Measurements from ENCODE around the gene DTWD1. TPM values are rescaled to one million over a fixed set of nuclear protein-coding genes. Genes with fewer than 3 reads are reported as not detected.
A peak's percentile ranks its signal among the peaks of the same experiment; 100 is the strongest.

DTWD1 gene
- total and polyA plus RNA-seq, 9 of the 15 experiments (the other 6 are each of a cell fraction or from before 2014, with no cell fraction given), result 23.1 to 76.4 (median 36.5) TPM

DNA sequence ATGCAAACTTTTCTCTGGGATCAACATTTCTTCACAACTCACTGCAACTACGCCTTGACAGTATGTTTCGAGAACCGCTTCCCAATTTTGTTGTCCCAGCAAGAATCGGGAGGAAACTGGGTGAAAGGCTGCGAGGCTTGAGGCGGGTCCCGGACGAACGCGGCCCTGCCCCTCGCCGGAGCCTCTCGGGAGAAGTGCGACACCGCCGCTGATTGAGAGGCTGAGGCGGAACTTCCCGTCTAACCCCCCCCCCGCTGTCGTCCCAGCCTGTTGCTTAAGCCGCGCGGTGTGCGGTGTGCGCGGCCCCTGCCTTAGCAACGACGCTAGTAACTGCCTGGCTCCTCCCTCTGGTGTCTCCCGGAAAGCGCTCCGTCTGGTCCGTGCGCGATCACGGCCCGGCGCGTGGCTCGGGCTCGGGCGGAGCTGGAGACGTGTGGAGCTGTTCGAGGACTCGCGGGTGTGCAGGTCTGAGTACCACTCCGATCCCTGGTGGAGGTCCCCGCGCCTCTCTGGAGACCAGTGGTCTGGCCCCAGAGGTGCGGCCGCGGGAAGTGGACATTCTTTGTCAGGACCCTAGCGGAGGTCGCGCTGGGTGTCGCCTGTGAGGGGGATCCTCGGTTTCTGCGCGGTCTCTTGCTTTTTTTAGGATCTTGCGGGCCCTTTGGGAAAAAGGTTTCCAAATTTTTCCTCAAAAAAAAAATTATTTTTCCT is at the start of gene DTWD1, which contains the start of gene FAM227B (continued):
- TF ChIP-seq MEIS2 (IDR thresholded peaks at IDR 0.05; ENCODE audit: partially characterized antibody), result peak; percentile 89
- TF ChIP-seq CTBP1 (IDR thresholded peaks at IDR 0.05; ENCODE audit: borderline replicate concordance), result peak; percentile 93
- TF ChIP-seq SAFB2 (IDR thresholded peaks at IDR 0.05; ENCODE audit: borderline replicate concordance, low read depth, low read length, severe bottlenecking), result no peak
- peak; percentile 94 for TF ChIP-seq ZEB2 (IDR thresholded peaks at IDR 0.05)
- no peak for TF ChIP-seq ELK1 (CRISPR knock-in tag; IDR thresholded peaks at IDR 0.05)
- 0 out of 2 replicates have a peak, but pooled peaks have one; percentile 18 for TF ChIP-seq LARP7 (IDR thresholded peaks at IDR 0.05)
- peak in 1 of 2 experiments; percentile 99; a peak in 2 of 4 replicates for TF ChIP-seq TRIM24 (IDR thresholded peaks at IDR 0.05)
- peak; percentile 50; the same call in 1 of the 2 replicates for TF ChIP-seq OTX1 (CRISPR knock-in tag; IDR thresholded peaks at IDR 0.05)
- TF ChIP-seq ZNF263 (CRISPR knock-in tag; IDR thresholded peaks at IDR 0.05; ENCODE audit: borderline replicate concordance), result no peak; the same call in 1 of the 2 replicates
- TF ChIP-seq IRF9 (tag; IDR thresholded peaks at IDR 0.05), result peak; percentile 41; the same call in 1 of the 2 replicates
- peak; percentile 95 for TF ChIP-seq HMGN3 (IDR thresholded peaks at IDR 0.05; ENCODE audit: borderline replicate concordance, extremely low read depth, insufficient read length, low read depth, low read length)
- TF ChIP-seq HBP1 (CRISPR knock-in tag; IDR thresholded peaks at IDR 0.05), result peak; percentile 28; the same call in 1 of the 2 replicates
- peak; percentile 98 for TF ChIP-seq CXXC5 (CRISPR knock-in tag; IDR thresholded peaks at IDR 0.05)
- TF ChIP-seq ELF2 (CRISPR knock-in tag; IDR thresholded peaks at IDR 0.05), result no peak; the same call in 1 of the 2 replicates
- no peak for TF ChIP-seq JUN (IDR thresholded peaks at IDR 0.05; ENCODE audit: borderline replicate concordance, low read depth, low read length)
- TF ChIP-seq JUN (CRISPR knock-in tag; IDR thresholded peaks at IDR 0.05; ENCODE audit: borderline replicate concordance), result 0 out of 2 replicates have a peak, but pooled peaks have one; percentile 68
- TF ChIP-seq, protein P1, sequence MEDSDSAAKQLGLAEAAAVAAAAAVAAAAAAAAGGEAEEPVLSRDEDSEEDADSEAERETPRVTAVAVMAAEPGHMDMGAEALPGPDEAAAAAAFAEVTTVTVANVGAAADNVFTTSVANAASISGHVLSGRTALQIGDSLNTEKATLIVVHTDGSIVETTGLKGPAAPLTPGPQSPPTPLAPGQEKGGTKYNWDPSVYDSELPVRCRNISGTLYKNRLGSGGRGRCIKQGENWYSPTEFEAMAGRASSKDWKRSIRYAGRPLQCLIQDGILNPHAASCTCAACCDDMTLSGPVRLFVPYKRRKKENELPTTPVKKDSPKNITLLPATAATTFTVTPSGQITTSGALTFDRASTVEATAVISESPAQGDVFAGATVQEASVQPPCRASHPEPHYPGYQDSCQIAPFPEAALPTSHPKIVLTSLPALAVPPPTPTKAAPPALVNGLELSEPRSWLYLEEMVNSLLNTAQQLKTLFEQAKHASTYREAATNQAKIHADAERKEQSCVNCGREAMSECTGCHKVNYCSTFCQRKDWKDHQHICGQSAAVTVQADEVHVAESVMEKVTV (CRISPR knock-in tag; IDR thresholded peaks at IDR 0.05), result 0 out of 2 replicates have a peak, but pooled peaks have one; percentile 15
- no peak for TF ChIP-seq KHSRP (IDR thresholded peaks at IDR 0.05)
- peak; percentile 51; the same call in 1 of the 2 replicates for TF ChIP-seq PML (IDR thresholded peaks at IDR 0.05; ENCODE audit: low read length)
- TF ChIP-seq MAFK (IDR thresholded peaks at IDR 0.05; ENCODE audit: low read length), result 0 out of 2 replicates have a peak, but pooled peaks have one; percentile 18
- TF ChIP-seq POLR2AphosphoS2 (IDR thresholded peaks at IDR 0.05; ENCODE audit: low read length), result no peak
- TF ChIP-seq CREBBP (IDR thresholded peaks at IDR 0.05; ENCODE audit: low read depth, low read length), result no peak
- no peak for TF ChIP-seq ZNF217 (CRISPR knock-in tag; IDR thresholded peaks at IDR 0.05)
- TF ChIP-seq, protein P2, sequence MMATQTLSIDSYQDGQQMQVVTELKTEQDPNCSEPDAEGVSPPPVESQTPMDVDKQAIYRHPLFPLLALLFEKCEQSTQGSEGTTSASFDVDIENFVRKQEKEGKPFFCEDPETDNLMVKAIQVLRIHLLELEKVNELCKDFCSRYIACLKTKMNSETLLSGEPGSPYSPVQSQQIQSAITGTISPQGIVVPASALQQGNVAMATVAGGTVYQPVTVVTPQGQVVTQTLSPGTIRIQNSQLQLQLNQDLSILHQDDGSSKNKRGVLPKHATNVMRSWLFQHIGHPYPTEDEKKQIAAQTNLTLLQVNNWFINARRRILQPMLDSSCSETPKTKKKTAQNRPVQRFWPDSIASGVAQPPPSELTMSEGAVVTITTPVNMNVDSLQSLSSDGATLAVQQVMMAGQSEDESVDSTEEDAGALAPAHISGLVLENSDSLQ (IDR thresholded peaks at IDR 0.05), result peak; percentile 91
